A673 (cell line): ENCODE measurements around the gene MFSD6. TPM values are rescaled to one million over a fixed set of nuclear protein-coding genes. Genes with fewer than 3 reads are reported as not detected.

Experiments used
- BruUV-seq: library from RNA; stranded (reverse); fragments of 400-500 nt; replicated peaks from 2 replicates; lab custom pipeline; 2021; lab: Mats Ljungman, UMichigan
- CTCF ChIA-PET: fragments of 300-600 bp; sonication (Branson Sonifier 250); formaldehyde crosslinking; loops from one replicate; lab custom pipeline; 2022; ENCODE audit warnings: antibody characterized with exemption; lab: Charles Lee
- POLR2A ChIA-PET: fragments of 300-600 bp; sonication (Branson Sonifier 250); formaldehyde crosslinking; loops from one replicate; lab custom pipeline; 2022; ENCODE audit warnings: antibody characterized with exemption; ENCODE audit not compliant: low non-redundant PET; lab: Charles Lee
- DNase-seq: peaks from one replicate; pipeline ENCODE4 v3.0.0-alpha.2; 2015; ENCODE audit warnings: low spot score
- H3K27ac ChIP-seq: fragments of 200-600 bp; sonication (generic); 2 replicates; pipeline ENCODE4 v1.5.1; 2016; ENCODE audit warnings: mixed run types, low read depth, mild to moderate bottlenecking, mixed read lengths, antibody characterized with exemption, low read length; ENCODE audit not compliant: poor library complexity, severe bottlenecking
- H3K27me3 ChIP-seq: fragments of 200-600 bp; sonication (generic); replicated peaks from 2 replicates; pipeline ENCODE4 v1.6.1; 2017; ENCODE audit warnings: mixed run types, low read depth, mild to moderate bottlenecking, mixed read lengths, antibody characterized with exemption, low read length; ENCODE audit not compliant: insufficient read depth, poor library complexity
- H3K36me3 ChIP-seq: fragments of 200-600 bp; sonication (generic); 2 replicates; pipeline ENCODE4 v1.6.1; 2016; ENCODE audit warnings: mixed run types, mild to moderate bottlenecking, mixed read lengths, antibody characterized with exemption, low read length; ENCODE audit not compliant: insufficient read depth, poor library complexity, severe bottlenecking
- H3K4me1 ChIP-seq: fragments of 200-600 bp; sonication (generic); 2 replicates; pipeline ENCODE4 v1.6.1; 2017; ENCODE audit warnings: mixed run types, mild to moderate bottlenecking, mixed read lengths, antibody characterized with exemption, low read length; ENCODE audit not compliant: insufficient read depth, poor library complexity, severe bottlenecking
- H3K4me3 ChIP-seq: fragments of 200-600 bp; sonication (generic); 2 replicates; pipeline ENCODE4 v1.5.1; 2016; ENCODE audit warnings: low read depth, mixed run types, mild to moderate bottlenecking, mixed read lengths, low read length; ENCODE audit not compliant: poor library complexity, severe bottlenecking
- H3K9me3 ChIP-seq: fragments of 200-600 bp; sonication (generic); 2 replicates; pipeline ENCODE4 v1.6.1; 2016; ENCODE audit warnings: mixed run types, low read depth, mild to moderate bottlenecking, mixed read lengths, antibody characterized with exemption, low read length; ENCODE audit not compliant: poor library complexity, severe bottlenecking
- CTCF ChIP-seq: fragments of 300-800, 200-600 bp; sonication (generic); conservative IDR thresholded peaks from 2 replicates; pipeline ENCODE4 v1.5.1; 2017; ENCODE audit warnings: low read depth, mild to moderate bottlenecking, antibody characterized with exemption, low read length, moderate library complexity, mixed read lengths
- EZH2 ChIP-seq: fragments of 200-600 bp; sonication (generic); IDR thresholded peaks from 2 replicates; pipeline ENCODE4 v1.6.1; 2017; ENCODE audit warnings: borderline replicate concordance, low read depth, mild to moderate bottlenecking, mixed read lengths, antibody characterized with exemption, low read length; ENCODE audit not compliant: poor library complexity, severe bottlenecking
- intact Hi-C: fragments of 100-400 bp; cut with micrococcal nuclease; formaldehyde crosslinking; loops from one replicate; pipeline ENCODE4 v1.10.0; 2022; ENCODE audit not compliant: unreplicated experiment
- total RNA-seq: library from RNA; stranded (reverse); gene quantifications from 2 replicates; pipeline ENCODE4 v1.2.3, GENCODE V29; 2021

Gene MFSD6
- total RNA-seq, 1 experiment from 2014 or later: 8.4 TPM

GRCh38 chr2:190360965-190361364 lies 47.2 kb upstream of the MFSD6 start:
- Histone ChIP-seq H3K4me3 (no peak overlapping the region), H3K27me3 (no peaks in the 10 kb centered on the region), H3K9me3 (no peaks in the 10 kb centered on the region), H3K36me3 (no peaks in the 10 kb centered on the region), H3K4me1 (no peaks in the 10 kb centered on the region), H3K27ac (no peak overlapping the region)
- intact Hi-C loops: loop anchor here (10.0 kb wide), 1 partner anchor 376 kb away; no protein-coding TSS in a partner anchor
- BruUV-seq: no TSS peak
- ChIA-PET POLR2A (no interaction called here), CTCF (no interaction called here)
- TF ChIP-seq EZH2 (no peak), CTCF (no peak)
- no peak for DNase-seq

GRCh38 chr2:190361572-190361971 lies 46.6 kb upstream of the MFSD6 start:
- Histone ChIP-seq H3K9me3 (no peaks in the 10 kb centered on the region), H3K27ac (no peak overlapping the region), H3K4me1 (no peaks in the 10 kb centered on the region), H3K4me3 (no peak overlapping the region), H3K27me3 (no peaks in the 10 kb centered on the region), H3K36me3 (no peaks in the 10 kb centered on the region)
- DNase-seq: no peak
- BruUV-seq: no TSS peak
- intact Hi-C loops: loop anchor here (10.0 kb wide), 1 partner anchor 377 kb away; no protein-coding TSS in a partner anchor
- ChIA-PET POLR2A (no interaction called here), CTCF (no interaction called here)
- no peak for TF ChIP-seq EZH2
- no peak for TF ChIP-seq CTCF

GRCh38 chr2:190362894-190363293 lies 45.3 kb upstream of the MFSD6 start:
- TF ChIP-seq CTCF (no peak), EZH2 (no peak)
- Histone ChIP-seq H3K27me3 (no peaks in the 10 kb centered on the region), H3K4me1 (no peaks in the 10 kb centered on the region), H3K27ac (no peak overlapping the region), H3K9me3 (no peaks in the 10 kb centered on the region), H3K4me3 (no peak overlapping the region), H3K36me3 (no peaks in the 10 kb centered on the region)
- CTCF ChIA-PET: no interaction called here
- no peak for DNase-seq
- no TSS peak for BruUV-seq
- POLR2A ChIA-PET: no interaction called here
- intact Hi-C loops: loop anchor here (10.0 kb wide), 1 partner anchor 378 kb away; no protein-coding TSS in a partner anchor
